GM19468 (cell line): ENCODE measurements around the gene CTNNBL1.
"Not testable (repeated sequence)": the region's sequence is repeated elsewhere in the genome, so short reads cannot be mapped to it uniquely, and the experiment has no call there.

Experiments used
- ATAC-seq: cut with Tn5 transposase; IDR thresholded peaks from one replicate; pipeline ENCODE4 v1.9.1; 2021; ENCODE audit warnings: mild to moderate bottlenecking, moderate library complexity, moderate number of reproducible peaks; ENCODE audit not compliant: unreplicated experiment; ENCODE audit errors: extremely low read depth

Gene CTNNBL1

DNA sequence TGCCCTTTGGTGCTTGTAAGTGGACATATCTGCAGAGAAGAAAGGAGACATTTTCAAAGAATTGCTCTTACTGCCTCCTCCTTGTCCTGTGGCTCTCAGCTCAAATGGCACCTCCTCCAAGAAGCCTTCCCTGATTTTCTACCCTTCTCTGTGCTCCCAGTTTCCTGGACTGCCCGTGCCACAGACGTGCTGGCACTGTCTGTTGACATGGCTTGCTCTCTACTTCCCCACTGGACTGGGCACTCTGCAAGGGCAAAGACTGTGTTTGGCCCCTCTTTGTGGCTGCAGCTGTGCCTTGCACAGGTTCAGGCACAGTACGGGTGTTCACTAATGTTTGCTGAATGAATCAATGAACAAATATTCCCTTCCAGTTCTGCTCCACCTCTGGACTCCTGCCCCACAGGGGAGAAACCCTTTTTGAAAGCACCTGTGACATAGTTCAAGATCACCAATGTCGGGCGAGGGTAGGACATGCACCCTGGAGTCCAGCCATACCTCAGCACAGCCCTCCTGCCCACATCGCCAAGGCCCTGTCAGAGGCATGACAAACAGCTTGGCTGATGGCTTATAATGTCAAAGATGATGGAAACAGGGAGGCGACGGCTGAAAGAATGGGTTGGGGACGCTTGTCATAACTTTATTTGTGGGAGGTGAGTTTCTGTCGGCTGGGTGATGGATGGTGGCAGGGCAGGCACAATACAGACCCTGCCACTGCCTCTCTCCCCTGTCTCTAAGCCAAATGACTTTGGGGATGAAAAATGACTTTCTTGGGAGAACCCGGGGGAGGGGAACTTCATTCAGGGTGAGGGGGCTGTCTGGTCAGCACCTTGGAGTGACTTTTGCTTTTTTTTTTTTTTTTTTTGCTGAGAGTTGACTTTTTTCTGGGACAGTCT lies 15.6 kb upstream of the CTNNBL1 start:
- ATAC-seq = no peak

DNA sequence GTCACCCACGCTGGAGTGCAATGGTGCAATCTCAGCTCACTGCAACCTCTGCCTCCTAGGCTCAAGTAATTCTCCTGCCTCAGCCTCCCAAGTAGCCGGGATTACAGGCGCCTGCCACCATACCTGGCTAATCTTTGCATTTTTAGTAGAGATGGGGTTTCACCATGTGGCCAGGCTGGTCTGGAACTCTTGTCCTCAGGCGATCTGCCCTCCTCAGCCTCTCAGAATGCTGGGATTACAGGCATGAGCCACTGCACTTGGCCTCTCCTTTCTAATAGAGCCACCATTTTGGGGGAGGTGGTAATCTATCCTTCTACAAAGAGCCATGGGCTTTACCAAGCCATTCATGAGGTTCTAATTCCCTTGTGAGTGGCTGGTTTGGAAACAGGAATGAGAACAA lies 14.1 kb upstream of the CTNNBL1 start:
- ATAC-seq = not testable (repeated sequence)

DNA sequence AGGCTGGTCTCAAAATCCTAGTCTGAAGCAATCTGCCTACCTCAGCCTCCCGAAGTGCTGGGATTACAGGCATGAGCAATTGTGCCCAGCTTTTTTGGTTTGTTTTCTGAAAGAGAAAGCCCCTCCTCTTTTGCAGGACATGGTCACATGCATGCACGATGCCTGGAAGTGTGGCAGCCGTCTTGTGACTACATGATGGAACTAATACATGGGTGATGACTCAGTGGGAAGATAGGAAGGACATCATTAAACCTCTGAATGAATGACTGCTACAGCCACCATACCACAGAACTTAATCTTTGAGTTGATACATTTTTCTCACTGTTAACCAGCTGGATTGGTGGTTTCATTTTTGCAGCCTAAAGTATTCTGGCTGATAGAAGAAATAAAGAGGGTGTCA lies 13.4 kb upstream of the CTNNBL1 start:
- ATAC-seq = no peak

DNA sequence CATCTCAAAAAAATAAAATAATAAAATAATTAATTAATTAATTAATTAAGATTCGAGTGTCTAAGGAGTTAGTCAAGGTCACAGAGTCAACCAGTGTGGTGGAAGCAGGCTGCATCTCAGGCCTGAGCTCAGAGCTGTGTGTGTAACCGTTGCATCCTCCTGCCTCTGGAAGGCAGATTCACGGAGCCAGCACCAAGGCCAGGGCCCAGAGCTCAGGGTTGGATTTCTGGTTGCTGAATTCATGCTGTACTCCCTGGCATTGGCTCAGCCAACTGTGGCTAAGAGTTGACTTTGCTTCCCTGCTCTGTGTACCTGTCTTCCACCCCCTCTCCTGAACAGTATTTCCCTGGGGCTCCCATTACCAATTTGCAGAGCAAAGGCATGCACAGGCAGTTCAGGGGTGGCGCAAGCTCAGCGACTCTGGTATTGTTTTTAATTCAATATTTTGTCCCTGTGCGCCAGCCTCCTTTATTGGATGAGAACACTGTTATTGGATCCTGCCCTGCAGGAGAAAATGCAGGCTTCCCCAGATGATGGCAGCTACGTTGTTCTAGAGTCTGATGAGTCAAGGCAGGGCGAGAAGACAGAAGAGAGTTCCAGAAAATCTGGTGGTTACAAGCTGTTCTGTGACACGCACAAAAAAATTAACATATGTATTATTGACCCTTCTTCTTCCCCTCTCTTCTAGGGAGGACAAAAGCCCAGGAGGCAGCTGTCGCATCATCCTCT lies 12.3 kb upstream of the CTNNBL1 start:
- ATAC-seq = no peak

DNA sequence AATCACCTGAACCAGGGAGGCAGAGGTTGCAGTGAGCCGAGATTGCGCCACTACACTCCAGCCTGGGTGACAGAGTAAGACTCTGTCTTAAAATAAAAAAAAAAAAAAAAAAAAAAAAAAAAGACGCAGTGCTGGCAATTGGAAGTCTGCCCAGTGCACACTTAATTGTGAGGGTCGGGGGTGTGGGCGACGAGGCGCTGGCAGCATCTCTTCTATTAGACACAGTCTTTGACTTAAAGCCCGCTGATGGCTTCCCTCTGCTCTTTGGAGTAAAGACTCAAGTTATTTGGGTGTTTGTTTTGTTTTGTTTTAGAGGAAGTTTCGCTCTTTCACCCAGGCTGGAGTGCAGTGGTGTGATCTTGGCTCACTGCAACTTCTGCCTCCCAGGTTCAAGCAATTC lies 10.7 kb upstream of the CTNNBL1 start:
- not testable (repeated sequence) for ATAC-seq

DNA sequence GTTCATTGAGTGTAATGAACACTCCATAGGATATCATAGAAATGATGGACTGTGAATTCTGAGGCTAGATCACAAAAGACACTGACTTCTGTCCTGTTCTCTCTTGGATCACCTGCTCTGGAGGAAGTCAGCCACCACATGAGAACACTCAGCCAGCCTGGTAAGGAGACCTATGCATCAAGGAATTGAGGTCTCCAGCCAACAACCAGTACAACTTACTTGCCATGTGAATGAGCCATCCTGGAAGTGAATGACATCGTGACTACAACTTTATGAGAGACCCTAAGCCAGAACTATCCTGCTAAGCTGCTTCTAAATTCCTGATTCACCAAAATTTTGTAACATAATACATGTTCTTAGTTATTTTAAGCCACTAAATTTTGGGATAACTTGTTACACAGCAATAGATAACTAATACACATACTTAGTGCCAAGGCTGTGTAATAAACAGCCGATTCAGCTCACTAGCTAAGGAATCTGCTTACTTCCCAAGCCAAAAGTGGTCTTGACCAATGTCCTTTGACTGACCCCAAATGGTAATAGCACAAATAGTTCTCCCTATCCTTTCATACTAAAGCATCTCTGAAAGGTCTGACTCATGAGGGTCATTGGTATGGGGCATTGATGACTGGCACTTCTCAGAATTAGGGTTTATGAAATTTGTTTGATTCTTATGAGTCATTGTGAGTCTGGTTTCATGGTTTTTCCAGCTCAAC lies 6.9 kb upstream of the CTNNBL1 start:
- no peak for ATAC-seq

DNA sequence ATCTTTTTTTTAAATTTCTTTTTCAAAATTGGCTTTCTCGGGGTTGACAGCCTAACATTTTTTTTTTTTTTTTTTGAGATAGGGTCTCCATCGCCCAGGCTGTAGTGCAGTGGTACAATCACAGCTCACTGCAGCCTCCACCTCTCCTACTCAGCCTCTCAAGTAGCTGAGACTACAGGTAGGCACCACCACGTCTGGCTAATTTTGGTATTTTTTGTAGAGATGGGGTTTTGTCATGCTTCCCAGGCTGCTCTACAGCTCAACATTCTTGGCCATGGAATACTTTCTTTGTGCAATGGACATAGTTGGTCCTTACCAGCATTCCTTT lies 6.4 kb upstream of the CTNNBL1 start:
- no peak for ATAC-seq

DNA sequence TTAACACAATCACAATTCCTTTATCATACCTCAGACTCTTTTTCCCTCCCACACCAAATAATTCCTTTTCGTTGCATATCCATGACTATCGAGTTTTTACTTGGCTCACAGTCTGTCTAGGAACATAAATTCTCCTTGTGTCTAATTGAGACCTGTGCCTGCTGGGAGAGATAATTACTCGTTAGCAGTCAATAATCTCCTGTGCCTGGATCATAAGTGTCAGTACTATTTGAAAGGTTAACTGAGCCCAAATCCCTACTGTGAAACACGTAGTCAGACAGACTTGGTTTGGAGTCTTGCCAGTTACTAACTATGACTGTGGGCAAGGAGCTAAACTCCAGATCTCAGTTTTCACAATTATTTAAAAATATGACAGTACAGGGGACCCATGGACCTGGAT lies 5.7 kb upstream of the CTNNBL1 start:
- no peak for ATAC-seq

DNA sequence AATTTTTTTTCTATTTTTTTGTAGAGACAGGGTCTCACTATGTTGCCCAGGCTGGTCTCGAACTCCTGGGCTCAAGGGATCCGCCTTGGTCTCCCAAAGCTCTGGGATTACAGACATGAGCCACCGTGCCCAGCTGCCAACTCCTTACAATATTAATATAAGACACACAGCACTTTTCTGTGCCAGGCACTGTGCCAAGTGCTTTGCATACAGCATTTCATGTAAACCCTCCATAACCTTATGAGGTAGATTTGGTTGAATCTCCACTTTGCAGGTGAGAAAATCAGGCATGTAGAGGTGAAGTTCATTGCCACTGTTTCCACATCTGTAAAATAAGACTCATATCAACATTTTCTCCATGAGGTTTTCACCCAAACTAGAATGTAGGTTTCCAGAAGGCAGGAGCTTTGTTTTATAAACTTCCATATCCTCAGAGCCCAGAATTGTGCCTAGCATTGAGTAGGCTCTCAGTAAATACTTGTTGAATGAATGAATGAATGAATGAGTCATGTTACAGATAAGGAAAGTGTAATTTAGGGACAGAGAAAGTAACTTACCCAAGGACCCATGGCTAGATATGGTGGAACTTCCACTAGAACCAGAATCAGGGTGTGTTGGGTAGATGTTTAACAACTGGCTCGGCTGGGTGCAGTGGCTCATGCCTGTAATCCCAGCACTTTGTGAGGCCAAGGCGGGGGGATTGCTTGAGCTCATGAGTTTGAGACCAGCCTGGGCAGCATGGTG lies 3.0 kb upstream of the CTNNBL1 start:
- no peak for ATAC-seq

DNA sequence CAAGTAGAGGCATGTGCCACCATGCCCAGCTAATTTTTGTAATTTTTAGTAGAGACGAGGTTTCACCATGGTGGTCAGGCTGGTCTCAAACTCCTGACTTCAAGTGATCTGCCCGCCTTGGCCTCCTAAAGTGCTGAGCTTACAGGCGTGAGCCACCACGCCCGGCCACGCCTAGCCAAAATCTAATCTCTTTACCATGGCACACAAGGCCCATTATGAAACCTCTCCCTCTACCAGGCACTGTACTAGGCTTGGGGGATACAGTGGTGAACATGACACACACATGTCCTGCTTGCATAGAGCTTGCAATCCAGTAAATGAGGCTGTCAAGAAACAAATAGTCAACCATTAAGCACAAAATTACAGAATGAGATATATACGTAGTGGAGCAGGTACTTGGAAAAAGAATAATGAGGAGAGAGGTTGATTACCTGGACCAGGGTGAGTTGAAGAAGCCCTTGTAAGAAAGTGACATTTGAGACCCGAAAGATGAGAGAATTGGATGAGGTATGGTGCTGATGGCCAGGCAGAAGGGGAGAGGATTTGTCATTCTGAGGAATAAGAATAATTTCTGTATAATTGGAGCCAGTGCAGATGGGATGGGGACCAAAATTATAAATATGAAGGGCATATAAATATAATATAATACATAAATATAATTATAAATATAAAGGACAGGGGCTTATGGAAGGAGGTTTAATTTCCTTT lies 1.2 kb upstream of the CTNNBL1 start:
- ATAC-seq = no peak

DNA sequence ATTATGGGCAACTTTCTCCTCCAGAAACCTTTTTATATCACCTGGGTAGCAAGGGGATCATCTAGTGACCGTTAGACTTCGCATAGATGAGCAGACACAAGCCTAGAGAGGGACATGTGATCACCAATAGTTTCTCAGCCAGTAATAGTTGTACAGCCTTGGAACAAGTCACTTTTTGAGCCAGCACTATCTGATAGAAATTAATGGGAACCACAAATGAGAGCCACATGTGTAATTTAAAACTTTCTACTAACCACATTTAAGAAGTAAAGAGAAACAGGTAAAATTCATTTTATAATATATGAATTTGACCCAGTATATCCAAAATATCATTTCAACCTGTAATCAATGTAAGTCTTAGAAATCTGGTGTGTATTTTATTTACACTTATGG lies 592 bp upstream of the CTNNBL1 start:
- ATAC-seq = no peak

DNA sequence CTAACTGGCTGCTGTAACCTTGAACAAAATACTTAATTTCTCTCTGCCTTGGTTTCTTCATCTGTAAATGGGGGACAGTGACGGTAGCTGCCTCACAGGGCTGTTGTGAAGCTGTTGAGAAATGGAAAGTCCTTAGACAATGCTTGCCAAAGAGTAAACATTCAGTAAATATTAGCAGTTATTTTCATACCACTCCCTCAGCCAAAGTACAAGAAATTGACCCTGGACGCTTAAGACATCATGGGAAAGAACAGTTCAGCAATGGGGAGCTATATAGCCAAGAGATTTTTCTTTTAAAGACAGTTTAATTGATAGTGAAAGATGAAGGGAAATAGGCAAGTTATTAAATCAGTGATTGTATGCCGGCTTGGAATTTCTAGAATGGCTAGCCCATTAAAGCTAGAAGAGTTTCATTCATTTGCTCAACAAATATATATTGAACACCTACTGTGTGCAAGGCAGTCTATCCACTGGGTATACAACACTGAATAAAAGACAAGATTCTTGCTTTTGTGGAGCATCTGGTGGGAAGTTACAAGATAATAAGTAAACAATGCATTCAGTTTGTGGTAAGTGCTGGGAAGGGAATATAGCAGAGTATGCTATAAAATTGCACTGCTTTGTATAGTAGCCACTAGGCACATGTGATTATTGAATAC lies 2.0 kb downstream of the CTNNBL1 start:
- no peak for ATAC-seq

DNA sequence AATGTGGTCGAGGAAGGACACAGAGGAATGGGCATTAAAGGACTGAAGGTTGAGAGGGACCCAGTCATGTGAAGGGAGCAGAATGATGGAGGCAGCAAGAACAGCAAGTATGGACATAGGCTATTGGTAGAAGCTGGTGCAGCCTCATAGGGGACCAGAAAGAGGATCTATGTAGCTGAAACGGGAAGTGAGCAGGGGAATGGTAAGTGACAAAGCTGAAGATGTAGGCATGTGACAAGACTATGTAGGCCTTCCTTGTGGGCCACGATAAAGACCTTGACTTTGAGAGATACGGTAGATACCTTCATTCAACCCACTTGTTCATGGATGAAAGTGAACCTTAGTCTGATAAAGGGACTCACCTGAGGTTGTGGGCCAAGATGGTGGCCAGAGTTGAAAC lies 3.5 kb downstream of the CTNNBL1 start:
- no peak for ATAC-seq

DNA sequence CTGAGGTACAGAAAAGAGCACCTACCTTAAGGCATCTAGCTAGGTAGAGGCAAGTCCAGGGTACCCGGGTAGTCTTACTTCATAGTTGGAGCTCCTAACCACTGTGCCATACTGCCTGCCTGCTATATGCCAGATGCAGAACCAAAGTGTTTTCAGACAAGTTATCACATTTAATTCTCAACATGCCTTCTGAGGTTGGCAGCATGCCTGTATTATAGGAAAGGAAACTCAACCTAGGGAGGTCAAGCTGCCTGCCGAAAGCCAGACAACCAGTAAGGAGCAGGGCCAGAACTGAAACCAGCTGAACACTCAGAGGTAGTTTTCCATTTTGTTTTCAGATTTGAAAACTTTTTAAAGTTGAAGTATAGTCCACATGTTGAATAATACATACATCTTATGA lies 5.4 kb downstream of the CTNNBL1 start:
- no peak for ATAC-seq

DNA sequence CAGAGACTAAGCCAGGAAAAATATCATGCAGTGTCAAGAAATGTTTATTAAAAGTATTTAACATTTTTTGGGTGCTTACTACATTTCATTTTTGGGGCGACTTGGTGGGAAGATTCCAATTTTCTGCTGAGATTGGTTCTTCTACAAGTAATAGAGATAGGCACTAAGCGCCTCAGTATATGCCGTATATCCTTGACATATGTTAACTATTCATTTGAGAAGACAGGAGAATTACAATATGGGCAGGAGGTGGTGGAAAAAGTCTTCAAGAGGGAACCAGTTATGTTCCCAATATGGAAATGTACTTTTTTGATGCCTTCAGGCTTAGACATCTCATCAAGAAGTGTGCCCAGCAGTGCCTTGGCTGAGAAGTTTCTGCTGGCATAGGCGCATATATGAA lies 6.5 kb downstream of the CTNNBL1 start:
- ATAC-seq = no peak

DNA sequence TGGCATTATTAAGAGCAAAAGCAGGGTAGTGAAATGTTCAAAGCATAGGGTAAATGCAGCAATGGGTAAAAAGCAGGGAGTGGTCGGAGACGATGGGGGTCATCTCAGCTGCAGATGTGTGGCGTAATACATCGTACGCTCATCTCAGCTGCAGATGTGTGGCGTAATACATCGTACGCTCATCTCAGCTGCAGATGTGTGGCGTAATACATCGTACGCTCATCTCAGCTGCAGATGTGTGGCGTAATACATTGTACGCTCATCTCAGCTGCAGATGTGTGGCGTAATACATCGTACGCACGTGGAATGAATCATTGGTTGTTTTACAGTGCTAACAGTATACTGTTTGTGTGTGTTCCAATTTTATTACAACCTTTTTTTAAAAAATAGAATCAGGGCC lies 7.8 kb downstream of the CTNNBL1 start:
- ATAC-seq = not testable (repeated sequence)

DNA sequence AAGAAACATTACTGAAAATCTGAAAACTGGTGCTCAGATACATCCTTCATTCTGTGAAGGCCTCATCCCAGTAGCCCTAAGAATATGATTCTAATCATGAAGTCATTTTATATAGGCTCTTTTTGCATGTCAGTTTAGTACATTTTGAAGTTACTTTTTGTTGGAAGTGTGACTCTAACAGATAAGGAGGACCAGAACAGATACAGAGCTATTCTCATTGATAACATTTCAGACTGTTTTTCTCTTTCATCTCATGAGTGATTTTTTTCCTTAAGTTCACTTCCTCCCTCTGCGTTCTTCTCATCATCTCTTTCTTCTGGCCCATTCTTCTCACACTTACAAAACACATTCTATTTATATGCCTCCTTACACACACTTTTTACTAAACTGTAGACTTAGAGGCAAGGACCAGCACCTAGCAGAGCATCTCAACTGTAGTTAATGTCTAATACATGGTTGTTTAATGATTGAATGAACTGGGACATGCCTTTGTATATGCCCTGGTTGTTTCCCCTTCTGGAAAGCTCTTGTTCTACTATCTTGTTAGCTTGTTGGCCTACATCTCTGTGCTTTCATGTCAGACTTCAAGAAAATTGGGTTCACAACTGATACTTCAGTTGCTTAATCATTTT lies 8.7 kb downstream of the CTNNBL1 start:
- ATAC-seq = no peak

DNA sequence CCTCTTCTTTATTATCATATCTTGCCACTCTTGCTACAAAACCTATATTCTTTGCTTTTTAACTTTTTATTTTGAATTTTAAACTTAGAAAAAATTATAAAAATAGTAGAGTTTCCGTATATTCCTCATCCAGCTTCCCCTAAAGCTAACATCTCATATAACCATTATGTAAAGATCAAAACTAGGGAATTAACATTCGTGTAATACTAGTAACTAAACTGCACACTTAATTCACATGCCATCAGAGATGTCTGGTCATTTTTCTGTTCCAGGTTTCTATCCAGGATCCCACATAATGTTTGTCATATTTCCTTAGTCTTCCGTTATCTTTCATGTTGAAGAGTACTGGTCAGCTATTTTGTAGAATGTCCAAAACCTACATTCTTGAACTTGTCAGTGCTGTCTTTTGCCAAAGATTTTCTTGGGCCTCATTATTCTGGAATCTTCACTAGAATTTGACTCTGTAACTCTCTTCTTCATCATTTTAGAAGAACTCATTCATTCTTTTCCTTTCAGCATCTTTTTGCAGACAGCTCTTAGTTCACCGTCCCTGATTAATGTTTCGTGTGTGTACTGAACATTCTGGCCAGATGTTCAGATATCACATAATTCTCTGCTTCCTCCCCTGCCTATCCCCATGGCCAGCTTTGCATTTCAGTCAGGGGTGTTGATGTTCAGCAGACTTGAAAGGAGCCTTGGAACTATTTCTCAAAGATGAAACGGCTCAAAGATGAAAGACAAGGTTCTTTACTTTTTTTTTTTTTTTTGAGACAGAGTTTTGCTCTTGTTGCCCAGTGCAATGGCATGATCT lies 9.4 kb downstream of the CTNNBL1 start:
- no peak for ATAC-seq
